Neural cell (in vitro differentiated cells): Measurements from ENCODE around the gene ORM2.

Experiments
- CTCF ChIP-seq: fragments of 450-650 bp; IDR thresholded peaks from 2 replicates; pipeline ENCODE4 v1.5.1; 2014; ENCODE audit warnings: antibody characterized with exemption, mild to moderate bottlenecking, moderate library complexity; ENCODE audit not compliant: poor library complexity, severe bottlenecking
- EZH2 ChIP-seq: fragments of 200-600, 300-800 bp; shearing (Covaris generic), sonication (generic); IDR thresholded peaks from 2 replicates; pipeline ENCODE4 v1.6.1; 2014; ENCODE audit warnings: antibody characterized with exemption, low read length, borderline replicate concordance, mild to moderate bottlenecking; ENCODE audit not compliant: insufficient read depth, poor library complexity, severe bottlenecking
- POLR2AphosphoS5 ChIP-seq: IDR thresholded peaks from 2 replicates; pipeline ENCODE4 v1.6.1; 2012
- RAD21 ChIP-seq: fragments of 450-650 bp; conservative IDR thresholded peaks from 2 replicates; pipeline ENCODE4 v1.6.1; 2014; ENCODE audit warnings: antibody characterized with exemption, mild to moderate bottlenecking, moderate library complexity
- REST ChIP-seq: IDR thresholded peaks from 2 replicates; pipeline ENCODE4 v1.6.1; 2012; ENCODE audit warnings: borderline replicate concordance

GRCh38 chr9:114282507-114282906, 47.2 kb upstream of the ORM2 start:
- TF ChIP-seq CTCF (no peak), REST (no peak), EZH2 (no peak), RAD21 (no peak), POLR2AphosphoS5 (no peak)
